Activated CD8-positive, alpha-beta T cell treated with anti-CD3 and anti-CD28 coated beads for 36 hours (primary cell): ENCODE data around the gene TSPAN32. TPM values are rescaled to one million over a fixed set of nuclear protein-coding genes. Genes with fewer than 3 reads are reported as not detected.

ENCODE experiments used
- ATAC-seq: fragments of 200-7000 bp; cut with Tn5 transposase; one replicate; pipeline ENCODE4 v1.10.0; 2021; ENCODE audit warnings: mild to moderate bottlenecking, moderate library complexity
- CTCF ChIA-PET: fragments of 350-600 bp; sonication (Branson Sonifier 250); formaldehyde crosslinking; loops from one replicate; lab custom pipeline; 2021; ENCODE audit warnings: antibody characterized with exemption; lab: Charles Lee
- POLR2A ChIA-PET: fragments of 350-600 bp; sonication (Branson Sonifier 250); formaldehyde crosslinking; loops from one replicate; lab custom pipeline; 2021; ENCODE audit warnings: antibody characterized with exemption; lab: Charles Lee
- DNase-seq: peaks from one replicate; pipeline ENCODE4 v3.0.0-alpha.2; 2020
- H3K27ac Mint-ChIP-seq: one replicate; pipeline ENCODE4 v1.8.0; 2021; ENCODE audit warnings: mild to moderate bottlenecking, mixed read lengths
- H3K27me3 Mint-ChIP-seq: one replicate; pipeline ENCODE4 v1.8.0; 2021; ENCODE audit warnings: mixed read lengths
- H3K36me3 Mint-ChIP-seq: one replicate; pipeline ENCODE4 v1.8.0; 2021; ENCODE audit warnings: low read depth, mixed read lengths
- H3K4me1 Mint-ChIP-seq: one replicate; pipeline ENCODE4 v1.8.0; 2021; ENCODE audit warnings: low read depth, mixed read lengths
- H3K4me3 Mint-ChIP-seq: one replicate; pipeline ENCODE4 v1.8.0; 2021; ENCODE audit warnings: mild to moderate bottlenecking, moderate library complexity, mixed read lengths
- H3K9me3 Mint-ChIP-seq: one replicate; pipeline ENCODE4 v1.8.0; 2021; ENCODE audit warnings: mixed read lengths
- intact Hi-C: fragments of 100-400 bp; cut with micrococcal nuclease; formaldehyde crosslinking; loops from one replicate; pipeline ENCODE4 v1.10.0; 2022
- total RNA-seq, 2 experiments: library from RNA; stranded (reverse); gene quantifications; one replicate each; pipeline ENCODE4 v1.2.3, GENCODE V29; 2021
- TF ChIP-seq, protein P1 (sequence below): fragments of 200-600 bp; IDR thresholded peaks from one replicate; pipeline ENCODE4 v1.8.0; 2022; ENCODE audit warnings: antibody characterized with exemption, mild to moderate bottlenecking

Gene TSPAN32
- total RNA-seq, 2 experiments from 2014 or later, result 3.1 to 4.9 TPM

- ChIA-PET POLR2A (interaction anchor here (0.6 to 1.9 kb wide), 5 partner anchors 73 to 596 kb away, joined by 3 to 5 read pairs (median 3); partner anchors contain the start of genes CD81 and TSSC4), CTCF (interaction anchor here (0.9 to 13.9 kb wide), 7 partner anchors 33 to 230 kb away, joined by 3 to 381 read pairs (median 19); partner anchors contain the start of gene TSSC4)
- no peaks in the 10 kb centered on the region for H3K36me3 Mint-ChIP-seq
- H3K4me3 Mint-ChIP-seq, result peak overlapping the region; percentile 78
- DNase-seq (peak; percentile 24), ATAC-seq (no peak)
- TF ChIP-seq, protein P1, sequence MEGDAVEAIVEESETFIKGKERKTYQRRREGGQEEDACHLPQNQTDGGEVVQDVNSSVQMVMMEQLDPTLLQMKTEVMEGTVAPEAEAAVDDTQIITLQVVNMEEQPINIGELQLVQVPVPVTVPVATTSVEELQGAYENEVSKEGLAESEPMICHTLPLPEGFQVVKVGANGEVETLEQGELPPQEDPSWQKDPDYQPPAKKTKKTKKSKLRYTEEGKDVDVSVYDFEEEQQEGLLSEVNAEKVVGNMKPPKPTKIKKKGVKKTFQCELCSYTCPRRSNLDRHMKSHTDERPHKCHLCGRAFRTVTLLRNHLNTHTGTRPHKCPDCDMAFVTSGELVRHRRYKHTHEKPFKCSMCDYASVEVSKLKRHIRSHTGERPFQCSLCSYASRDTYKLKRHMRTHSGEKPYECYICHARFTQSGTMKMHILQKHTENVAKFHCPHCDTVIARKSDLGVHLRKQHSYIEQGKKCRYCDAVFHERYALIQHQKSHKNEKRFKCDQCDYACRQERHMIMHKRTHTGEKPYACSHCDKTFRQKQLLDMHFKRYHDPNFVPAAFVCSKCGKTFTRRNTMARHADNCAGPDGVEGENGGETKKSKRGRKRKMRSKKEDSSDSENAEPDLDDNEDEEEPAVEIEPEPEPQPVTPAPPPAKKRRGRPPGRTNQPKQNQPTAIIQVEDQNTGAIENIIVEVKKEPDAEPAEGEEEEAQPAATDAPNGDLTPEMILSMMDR, result no peak
- no peaks in the 10 kb centered on the region for H3K27me3 Mint-ChIP-seq
- peaks cover 71% of the 10 kb centered on the region for H3K4me1 Mint-ChIP-seq
- H3K27ac Mint-ChIP-seq, result peak overlapping the region; percentile 88
- no peaks in the 10 kb centered on the region for H3K9me3 Mint-ChIP-seq
- intact Hi-C loops, result loop anchor here (10.0 kb wide), 1 partner anchor 592 kb away; no protein-coding TSS in a partner anchor
Measured at GRCh38 chr11:2302896-2303626, 1.2 kb downstream of the TSPAN32 start.

DNA sequence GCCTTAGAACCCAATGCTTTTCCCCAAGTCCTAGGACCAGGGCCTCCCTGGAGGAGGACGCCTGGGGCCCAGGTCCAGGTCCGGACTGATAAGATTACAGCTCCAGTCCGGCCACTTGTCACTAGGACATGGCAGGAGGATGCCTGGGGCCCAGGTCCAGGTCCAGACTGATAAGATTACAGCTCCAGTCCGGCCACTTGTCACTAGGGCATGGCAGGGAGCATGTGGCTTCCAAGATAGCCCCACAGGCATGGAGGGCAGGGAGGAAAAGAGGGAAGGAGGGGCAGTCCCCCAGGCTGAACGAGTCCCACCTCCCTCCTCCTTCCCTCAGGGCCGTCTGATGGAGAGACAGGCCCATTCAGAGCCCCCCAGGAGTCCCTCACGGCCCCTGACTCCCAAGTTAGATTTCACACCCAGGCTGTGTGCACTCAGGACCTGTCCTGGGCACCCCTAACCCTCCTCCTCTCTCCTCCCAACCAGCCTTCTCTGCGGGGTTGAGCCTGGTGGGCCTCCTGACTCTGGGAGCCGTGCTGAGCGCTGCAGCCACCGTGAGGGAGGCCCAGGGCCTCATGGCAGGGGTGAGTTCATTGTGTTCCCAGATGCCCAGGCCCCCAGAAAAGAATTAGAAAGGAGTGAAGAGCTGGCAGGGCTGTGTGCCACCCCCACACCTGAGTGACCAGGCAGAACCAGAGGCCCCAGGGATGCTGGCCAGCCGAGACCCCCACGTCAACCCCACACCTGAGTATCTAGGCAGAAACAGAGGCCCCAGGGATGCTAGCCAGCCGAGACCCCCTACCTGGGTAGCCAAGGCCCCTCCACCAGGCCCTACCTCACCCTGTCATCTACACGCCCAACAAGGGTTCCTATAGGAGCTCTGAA, 2.1 kb downstream of the TSPAN32 start:
- no peak for ATAC-seq
- H3K27ac Mint-ChIP-seq, result peak overlapping the region; percentile 88
- peaks cover 71% of the 10 kb centered on the region for H3K4me1 Mint-ChIP-seq

DNA sequence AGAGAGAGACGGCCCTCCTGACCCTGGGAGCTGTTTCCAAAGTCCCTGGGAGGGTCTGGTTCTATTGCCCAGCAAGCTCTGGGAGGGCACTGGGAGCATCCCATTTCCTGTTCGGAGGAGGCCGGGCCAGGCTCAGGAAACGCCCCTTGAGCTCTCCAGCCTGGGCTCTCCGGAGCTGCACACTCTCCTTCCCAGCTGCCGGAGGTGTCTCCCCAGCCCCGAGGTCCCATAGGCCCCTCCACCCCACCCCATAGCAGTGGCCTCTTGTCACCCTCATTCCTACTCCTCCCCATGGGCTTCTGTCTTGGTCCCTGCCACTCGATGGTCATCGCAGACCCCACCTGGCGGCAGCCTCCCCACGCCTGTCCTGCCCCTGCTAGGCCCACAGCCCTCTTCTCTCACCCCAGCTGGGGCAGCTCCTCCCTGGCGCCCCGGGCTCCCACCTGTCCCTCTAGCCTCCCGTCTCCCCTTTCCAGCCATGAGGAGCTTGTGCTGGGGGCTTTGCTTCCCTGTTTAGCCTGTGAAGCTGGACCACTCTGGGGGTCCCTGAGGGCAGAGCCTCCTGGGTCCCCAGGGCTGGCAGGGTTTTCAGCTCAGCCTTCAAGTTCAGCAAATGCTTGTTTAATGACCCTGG, 2.8 kb downstream of the TSPAN32 start:
- no peak overlapping the region for H3K4me3 Mint-ChIP-seq

More for the DNA sequence above, 2.1 kb downstream of the TSPAN32 start:
- DNase-seq, result no peak
- H3K36me3 Mint-ChIP-seq, result no peaks in the 10 kb centered on the region
- H3K9me3 Mint-ChIP-seq, result no peaks in the 10 kb centered on the region
- intact Hi-C loops, result loop anchor here (10.0 kb wide), 1 partner anchor 591 kb away; no protein-coding TSS in a partner anchor
- H3K27me3 Mint-ChIP-seq, result no peaks in the 10 kb centered on the region
- TF ChIP-seq, protein P1, result no peak
- CTCF ChIA-PET, result interaction anchor here (0.6 to 13.9 kb wide), 24 partner anchors 9 to 588 kb away, joined by 3 to 381 read pairs (median 10); partner anchors contain the start of genes CD81 and TSSC4
- POLR2A ChIA-PET, result interaction anchor here (0.6 to 2.0 kb wide), 6 partner anchors 74 to 597 kb away, joined by 3 to 9 read pairs (median 5); no protein-coding TSS in a partner anchor
- H3K4me3 Mint-ChIP-seq, result peak overlapping the region; percentile 78

More for the DNA sequence above, 2.8 kb downstream of the TSPAN32 start:
- Mint-ChIP-seq H3K9me3 (no peaks in the 10 kb centered on the region), H3K27me3 (no peaks in the 10 kb centered on the region), H3K27ac (peak overlapping the region; percentile 88), H3K4me1 (peaks cover 67% of the 10 kb centered on the region), H3K36me3 (no peaks in the 10 kb centered on the region)
- intact Hi-C loops, result loop anchor here (1.0 to 10.0 kb wide), 3 partner anchors 98 to 590 kb away; partner anchors contain the start of gene TSSC4
- DNase-seq, result no peak
- no peak for ATAC-seq
- ChIA-PET POLR2A (interaction anchor here (0.7 to 2.0 kb wide), 7 partner anchors 74 to 1289 kb away, joined by 3 to 9 read pairs (median 4); no protein-coding TSS in a partner anchor), CTCF (interaction anchor here (0.6 to 13.9 kb wide), 37 partner anchors 9 to 598 kb away, joined by 3 to 381 read pairs (median 6); partner anchors contain the start of genes CD81 and TSSC4)
- TF ChIP-seq, protein P1, result no peak
